SJSA1 (cell line): Measurements from ENCODE around the gene DCANP1. TPM values are rescaled to one million over a fixed set of nuclear protein-coding genes. Genes with fewer than 3 reads are reported as not detected.

Experiments used
- DNase-seq, 2 experiments: peaks; one replicate each; pipeline ENCODE4 v3.0.0-alpha.2; 2015 to 2020; ENCODE audit warnings: low spot score in 2 of 2, low read depth in 1 of 2
- H3K27ac ChIP-seq: fragments of 250-450 bp; sonication (Bioruptor Pico); 2 replicates; pipeline ENCODE4 v1.5.1; 2020; ENCODE audit warnings: mild to moderate bottlenecking, moderate library complexity
- H3K27me3 ChIP-seq: fragments of 250-450 bp; sonication (Bioruptor Pico); replicated peaks from 2 replicates; pipeline ENCODE4 v1.5.1; 2020; ENCODE audit warnings: mild to moderate bottlenecking, moderate library complexity
- H3K36me3 ChIP-seq: fragments of 250-450 bp; sonication (Bioruptor Pico); 2 replicates; pipeline ENCODE4 v1.5.1; 2020; ENCODE audit warnings: mild to moderate bottlenecking
- H3K4me1 ChIP-seq: fragments of 250-450 bp; sonication (Bioruptor Pico); replicated peaks from 2 replicates; pipeline ENCODE4 v1.6.1; 2021; ENCODE audit warnings: mild to moderate bottlenecking
- H3K4me3 ChIP-seq: fragments of 250-450 bp; sonication (Bioruptor Pico); 2 replicates; pipeline ENCODE4 v1.5.1; 2020; ENCODE audit warnings: mild to moderate bottlenecking
- H3K9me3 ChIP-seq: fragments of 250-450 bp; sonication (Bioruptor Pico); replicated peaks from 2 replicates; pipeline ENCODE4 v1.5.1; 2020; ENCODE audit warnings: mild to moderate bottlenecking
- total RNA-seq: library from RNA; depleted of rRNA; stranded (reverse); fragments of >200 nt; shearing (Covaris generic); gene quantifications from 2 replicates; pipeline ENCODE4 v1.2.3, GENCODE V29; 2014

Gene DCANP1
- total RNA-seq, 1 experiment from 2014 or later = not detected

GRCh38 chr5:135456238-135457099 is 9.3 kb upstream of the DCANP1 start:
- Histone ChIP-seq H3K36me3 (no peaks in the 10 kb centered on the region), H3K4me1 (no peaks in the 10 kb centered on the region; the same call in 1 of the 2 replicates), H3K27me3 (peaks cover 20% of the 10 kb centered on the region), H3K9me3 (no peaks in the 10 kb centered on the region), H3K4me3 (no peak overlapping the region), H3K27ac (no peak overlapping the region)
- DNase-seq = peak in 1 of 2 experiments; percentile 24

- H3K27ac ChIP-seq = no peak overlapping the region
Measured at GRCh38 chr5:135455876-135456237, 8.7 kb upstream of the DCANP1 start.

DNA sequence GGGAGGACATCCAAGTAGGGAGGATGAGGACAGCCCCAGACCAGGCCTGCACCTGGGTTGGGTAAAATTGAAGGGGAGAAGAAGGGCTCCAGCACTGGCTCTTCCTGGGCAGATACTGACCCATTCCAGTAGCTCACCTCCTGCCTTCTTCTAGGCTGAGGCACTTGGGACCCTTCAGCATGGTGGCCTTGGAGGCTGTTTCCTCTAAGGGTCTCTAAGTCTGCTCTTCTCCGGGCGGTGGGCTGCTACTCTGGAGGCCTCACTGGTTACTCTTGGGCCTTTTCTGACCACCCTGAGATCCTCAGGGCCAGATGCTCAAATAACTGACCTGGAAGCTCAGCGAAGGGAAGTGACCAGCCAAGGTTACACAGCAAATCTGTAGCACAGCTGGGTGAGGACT is 7.8 kb upstream of the DCANP1 start:
- Histone ChIP-seq H3K27ac (no peak overlapping the region), H3K36me3 (no peaks in the 10 kb centered on the region), H3K4me1 (no peaks in the 10 kb centered on the region; the same call in 1 of the 2 replicates), H3K4me3 (no peak overlapping the region), H3K9me3 (no peaks in the 10 kb centered on the region), H3K27me3 (peaks cover 22% of the 10 kb centered on the region)
- no peak for DNase-seq

More at GRCh38 chr5:135455876-135456237, 8.7 kb upstream of the DCANP1 start:
- Histone ChIP-seq H3K4me3 (no peak overlapping the region), H3K36me3 (no peaks in the 10 kb centered on the region), H3K9me3 (no peaks in the 10 kb centered on the region), H3K27me3 (peaks cover 18% of the 10 kb centered on the region), H3K4me1 (no peaks in the 10 kb centered on the region; the same call in 1 of the 2 replicates)
- no peak for DNase-seq

DNA sequence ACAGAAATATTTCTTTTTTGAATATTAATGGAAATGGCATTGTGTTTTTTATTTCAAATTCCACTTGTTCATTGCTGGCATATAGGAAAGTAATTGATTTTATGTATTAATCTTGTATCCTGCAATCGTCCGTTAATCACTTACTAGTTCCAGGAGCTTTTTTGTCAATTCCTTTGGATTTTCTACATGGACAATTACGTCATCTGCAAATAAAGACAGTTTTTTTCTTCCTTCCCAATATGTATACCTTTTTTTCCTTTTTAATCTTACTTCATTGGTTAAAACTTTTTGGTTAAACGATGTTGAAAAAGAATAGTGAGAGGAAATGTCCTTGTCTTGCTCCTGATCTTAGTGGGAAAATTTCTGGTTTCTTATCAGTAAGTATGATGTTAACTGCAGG is 6.5 kb upstream of the DCANP1 start:
- DNase-seq = no peak
- H3K27me3 ChIP-seq = peaks cover 19% of the 10 kb centered on the region
- H3K4me1 ChIP-seq = no peaks in the 10 kb centered on the region; the same call in 1 of the 2 replicates
- H3K9me3 ChIP-seq = no peaks in the 10 kb centered on the region
- no peak overlapping the region for H3K27ac ChIP-seq
- H3K36me3 ChIP-seq = no peaks in the 10 kb centered on the region
- H3K4me3 ChIP-seq = no peak overlapping the region

GRCh38 chr5:135452321-135453030 is 5.3 kb upstream of the DCANP1 start, which contains the start of gene TIFAB:
Gene TIFAB (minus strand): TSS chr5:135452351. CDS start chr5:135449939, 2,412 bp downstream.
- no peak for DNase-seq
- H3K27me3 ChIP-seq = peaks cover 19% of the 10 kb centered on the region
- H3K9me3 ChIP-seq = no peaks in the 10 kb centered on the region
- H3K27ac ChIP-seq = no peak within 1 kb of the TSS
- no peaks in the 10 kb centered on the region for H3K36me3 ChIP-seq
- H3K4me1 ChIP-seq = no peaks in the 10 kb centered on the region; the same call in 1 of the 2 replicates
- H3K4me3 ChIP-seq = no peak within 1 kb of the TSS

- Histone ChIP-seq H3K4me1 (no peaks in the 10 kb centered on the region; the same call in 1 of the 2 replicates), H3K4me3 (no peak overlapping the region), H3K36me3 (no peaks in the 10 kb centered on the region), H3K27me3 (peaks cover 19% of the 10 kb centered on the region), H3K9me3 (no peaks in the 10 kb centered on the region), H3K27ac (no peak overlapping the region)
- no peak for DNase-seq
Measured at GRCh38 chr5:135451581-135452320, 4.6 kb upstream of the DCANP1 start.

DNA sequence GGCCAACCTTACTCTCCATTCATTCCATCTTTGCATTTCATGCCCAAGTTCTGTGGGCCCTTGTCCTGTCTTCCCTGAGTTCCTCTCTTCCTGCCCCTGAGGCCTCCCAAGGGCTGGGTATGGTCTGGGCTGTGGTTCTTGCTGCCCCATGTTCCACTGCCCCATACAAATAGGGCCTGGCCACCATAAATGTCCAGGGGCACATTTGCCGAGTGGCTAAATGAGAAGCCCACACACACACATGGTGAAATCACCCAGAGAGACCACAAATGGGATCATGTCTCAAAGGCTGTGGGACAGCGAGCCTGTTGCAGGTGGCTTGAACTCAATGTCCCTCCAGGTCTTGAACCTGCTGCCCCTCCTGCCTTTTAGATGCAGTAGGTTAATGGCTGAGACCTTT is 3.8 kb upstream of the DCANP1 start:
- Histone ChIP-seq H3K9me3 (no peaks in the 10 kb centered on the region), H3K4me1 (no peaks in the 10 kb centered on the region; the same call in 1 of the 2 replicates), H3K27ac (no peak overlapping the region), H3K36me3 (no peaks in the 10 kb centered on the region), H3K4me3 (no peak overlapping the region), H3K27me3 (peaks cover 19% of the 10 kb centered on the region)
- no peak for DNase-seq

GRCh38 chr5:135450336-135450735 is 3.2 kb upstream of the DCANP1 start:
- DNase-seq = no peak

GRCh38 chr5:135449644-135450043 is 2.5 kb upstream of the DCANP1 start:
- Histone ChIP-seq H3K4me1 (no peaks in the 10 kb centered on the region), H3K27me3 (peaks cover 19% of the 10 kb centered on the region), H3K9me3 (no peaks in the 10 kb centered on the region), H3K36me3 (no peaks in the 10 kb centered on the region), H3K4me3 (no peak overlapping the region), H3K27ac (no peak overlapping the region)
- DNase-seq = no peak

More at GRCh38 chr5:135450336-135450735, 3.2 kb upstream of the DCANP1 start:
- no peak overlapping the region for H3K4me3 ChIP-seq
- H3K9me3 ChIP-seq = no peaks in the 10 kb centered on the region
- H3K27ac ChIP-seq = no peak overlapping the region
- H3K36me3 ChIP-seq = no peaks in the 10 kb centered on the region
- peaks cover 19% of the 10 kb centered on the region for H3K27me3 ChIP-seq
- no peaks in the 10 kb centered on the region for H3K4me1 ChIP-seq

- DNase-seq = no peak
- no peaks in the 10 kb centered on the region for H3K36me3 ChIP-seq
- H3K4me3 ChIP-seq = no peak overlapping the region
- peaks cover 17% of the 10 kb centered on the region for H3K27me3 ChIP-seq
- no peak overlapping the region for H3K27ac ChIP-seq
- no peaks in the 10 kb centered on the region for H3K4me1 ChIP-seq
- H3K9me3 ChIP-seq = no peaks in the 10 kb centered on the region
Measured at GRCh38 chr5:135448791-135449507, 1.8 kb upstream of the DCANP1 start.

DNA sequence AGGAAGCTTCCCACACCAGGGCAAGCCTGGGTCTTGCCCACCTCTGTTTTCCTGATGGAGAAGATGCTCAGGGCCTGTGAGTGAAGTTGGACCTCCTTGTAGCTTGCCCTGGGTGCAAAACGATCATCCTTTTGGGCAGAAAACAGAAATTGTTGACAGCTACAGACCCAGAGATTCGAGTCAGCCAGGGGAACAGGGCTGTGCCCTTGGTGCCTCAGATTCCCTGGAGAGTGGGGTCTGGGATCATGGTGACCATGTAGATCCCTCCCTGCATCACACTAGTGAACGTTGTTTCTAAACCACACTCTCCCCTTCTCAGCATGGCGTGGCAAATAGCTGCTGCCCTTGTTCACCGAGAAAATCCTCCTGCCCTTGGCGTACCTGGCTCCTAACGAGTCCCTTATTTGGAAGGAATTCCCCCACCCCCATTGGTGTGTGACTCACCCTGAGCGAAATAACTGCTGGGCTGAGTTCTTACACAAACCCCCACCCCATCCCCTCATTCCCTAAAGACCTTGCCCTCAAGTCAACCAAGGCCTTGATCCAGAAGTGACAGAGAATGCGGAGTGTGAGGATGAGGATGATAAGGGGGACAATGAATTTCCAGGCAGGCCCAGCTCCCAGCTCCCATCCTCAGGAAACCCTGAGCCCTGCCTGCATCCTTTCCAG is 1.1 kb upstream of the DCANP1 start:
- Histone ChIP-seq H3K9me3 (no peaks in the 10 kb centered on the region), H3K27me3 (peaks cover 9% of the 10 kb centered on the region), H3K36me3 (no peaks in the 10 kb centered on the region), H3K4me1 (no peaks in the 10 kb centered on the region), H3K4me3 (no peak overlapping the region), H3K27ac (no peak overlapping the region)
- no peak for DNase-seq

DNA sequence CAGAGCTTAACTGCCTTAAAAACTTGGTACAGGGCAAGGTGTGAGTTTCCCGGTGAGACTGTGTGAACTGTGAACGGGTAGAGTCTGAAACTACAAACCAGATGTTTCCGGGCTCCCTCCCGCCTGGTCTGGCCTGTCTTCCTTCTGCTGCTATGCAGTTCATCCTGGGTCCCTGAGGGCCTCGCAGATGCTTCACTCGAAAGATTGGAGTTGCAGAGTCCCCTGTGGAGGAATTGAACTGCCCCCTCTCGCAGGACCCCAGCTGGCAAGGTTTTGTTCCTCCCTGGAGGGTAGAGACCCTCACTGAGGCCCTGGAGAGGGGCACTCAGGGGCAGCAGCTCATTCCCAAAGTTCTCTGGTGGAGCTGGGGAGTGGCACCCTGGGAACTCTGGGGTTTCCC is 533 bp downstream of the DCANP1 start:
- Histone ChIP-seq H3K9me3 (no peaks in the 10 kb centered on the region), H3K27ac (no peak overlapping the region), H3K27me3 (peaks cover 7% of the 10 kb centered on the region; the same call in 1 of the 2 replicates), H3K36me3 (no peaks in the 10 kb centered on the region), H3K4me3 (no peak overlapping the region), H3K4me1 (no peaks in the 10 kb centered on the region)
- peak in 1 of 2 experiments; percentile 38 for DNase-seq
